HG03039 (cell line): Measurements from ENCODE around the gene WWTR1.
A peak's percentile ranks its signal among the peaks of the same experiment; 100 is the strongest.

Source experiments
- ATAC-seq: cut with Tn5 transposase; IDR thresholded peaks from one replicate; pipeline ENCODE4 v1.9.1; 2021; ENCODE audit warnings: mild to moderate bottlenecking, moderate library complexity; ENCODE audit not compliant: unreplicated experiment

Gene WWTR1

DNA sequence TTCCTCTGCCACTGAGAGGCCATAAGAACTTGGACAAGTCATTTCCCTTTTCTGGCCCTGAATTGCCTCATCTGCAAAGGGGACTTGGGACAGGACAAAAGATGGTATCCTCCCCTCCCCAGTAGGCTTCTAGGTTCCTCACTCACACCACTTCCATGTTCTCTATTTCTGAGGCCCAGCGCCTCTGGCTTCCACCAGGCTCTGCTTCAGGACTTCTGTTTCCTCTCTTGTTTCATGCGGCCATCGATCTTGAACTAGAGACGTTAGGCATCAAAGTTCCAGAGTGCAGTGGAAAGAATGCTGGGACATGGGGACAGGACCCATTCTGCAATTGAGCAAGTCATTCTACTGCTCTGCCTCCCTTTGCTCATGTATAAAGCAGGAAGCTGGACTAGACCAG, 181.6 kb downstream of the WWTR1 start:
- no peak for ATAC-seq

DNA sequence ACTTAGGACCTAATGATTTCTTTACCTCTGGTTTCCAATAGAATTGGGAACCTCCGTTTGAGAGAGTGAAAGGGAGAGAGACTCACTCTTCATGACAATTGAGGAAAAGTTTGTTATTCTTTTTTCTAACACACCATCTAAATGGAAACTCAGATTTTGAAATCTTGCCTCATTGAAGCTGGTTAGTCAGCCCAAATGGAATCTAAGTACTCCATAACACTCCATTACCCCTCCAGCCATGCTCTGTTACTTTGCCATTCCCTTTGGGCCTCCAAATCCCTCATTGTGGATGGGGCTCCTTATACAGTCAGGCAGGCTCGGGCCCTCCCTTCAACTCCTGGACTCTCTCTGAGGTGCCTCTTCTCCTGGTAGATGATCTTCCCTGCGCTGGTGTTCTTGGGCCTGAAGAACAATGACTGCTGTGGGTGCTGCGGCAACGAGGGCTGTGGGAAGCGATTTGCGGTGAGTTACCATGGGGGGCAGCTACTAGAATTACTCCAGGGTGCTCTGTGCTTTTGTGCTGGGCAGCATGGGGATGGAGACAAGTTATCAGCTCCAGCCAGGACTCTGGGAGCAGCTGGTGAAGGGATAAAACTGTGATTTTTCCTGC, 182.3 kb downstream of the WWTR1 start:
- no peak for ATAC-seq

DNA sequence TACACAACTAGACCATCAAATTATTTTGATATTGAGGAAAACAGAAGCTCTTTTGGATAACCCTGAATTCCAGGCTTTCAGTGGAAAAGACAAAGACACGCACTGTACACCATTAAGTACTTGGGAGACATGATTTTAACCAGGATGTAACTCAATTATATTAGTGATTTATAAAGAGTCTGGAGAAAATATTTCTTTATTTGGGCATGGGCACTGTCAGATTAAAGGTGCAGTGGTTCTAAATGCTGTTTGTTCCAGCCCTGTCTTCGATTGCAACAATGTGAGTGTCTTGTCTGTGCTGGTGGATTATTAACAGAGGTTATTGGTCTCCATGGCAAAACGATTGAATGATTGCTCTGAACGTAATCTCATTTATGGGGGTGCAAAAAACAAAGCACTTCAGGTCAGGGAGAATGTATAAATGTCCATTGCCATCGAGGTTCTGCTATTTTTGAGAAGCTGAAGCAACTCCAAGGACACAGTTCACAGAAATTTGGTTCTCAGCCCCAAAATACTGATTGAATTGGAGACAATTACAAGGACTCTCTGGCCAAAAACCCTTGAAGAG, 183.5 kb downstream of the WWTR1 start, which contains the start of gene TM4SF4:
TSS of gene TM4SF4 (plus strand) at position 448 of the 568 bp plus-strand sequence. CDS start 181 bp downstream, outside the sequence.
- no peak for ATAC-seq

DNA sequence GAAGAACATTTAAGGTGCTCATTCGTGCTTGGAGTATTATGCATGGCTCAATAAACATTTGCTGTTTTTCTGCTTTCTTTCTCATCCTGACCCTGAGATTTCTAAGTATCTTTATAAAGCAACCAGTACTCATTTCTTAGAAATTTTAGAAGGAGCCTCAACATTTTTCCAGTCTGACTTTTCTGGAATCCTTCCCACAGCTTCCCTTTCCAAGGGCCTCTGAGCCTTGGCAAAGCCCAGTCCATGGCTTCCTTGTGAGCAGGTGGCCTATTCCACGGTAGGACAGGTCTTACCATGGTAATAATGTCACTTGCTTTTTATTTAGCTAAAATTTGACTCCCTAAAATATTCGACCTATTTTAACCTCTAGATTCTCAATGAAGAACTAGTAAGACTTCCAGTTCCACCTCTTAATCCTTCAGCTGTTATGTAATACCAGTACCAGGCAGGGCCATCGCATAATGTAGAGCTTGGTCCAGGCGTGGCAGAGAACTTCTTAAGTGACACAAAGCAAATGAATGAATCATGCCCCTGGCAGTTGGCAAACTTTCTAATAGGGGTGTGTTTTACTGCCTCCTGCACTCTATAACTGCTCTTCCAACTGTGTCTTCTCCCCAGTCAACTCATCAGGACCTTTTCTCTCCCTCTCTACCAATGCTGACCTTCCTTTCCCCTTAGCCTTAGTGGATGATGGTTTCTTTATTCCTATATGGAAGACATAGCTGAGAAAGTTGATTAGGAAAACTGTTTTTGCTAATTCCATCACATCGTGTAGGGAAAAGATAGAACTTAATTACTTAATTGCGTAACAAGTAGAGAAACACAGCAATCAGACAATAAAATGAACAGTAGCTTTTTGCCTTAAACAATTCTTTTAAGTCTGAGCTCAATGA, 184.2 kb downstream of the WWTR1 start:
- ATAC-seq, result no peak

DNA sequence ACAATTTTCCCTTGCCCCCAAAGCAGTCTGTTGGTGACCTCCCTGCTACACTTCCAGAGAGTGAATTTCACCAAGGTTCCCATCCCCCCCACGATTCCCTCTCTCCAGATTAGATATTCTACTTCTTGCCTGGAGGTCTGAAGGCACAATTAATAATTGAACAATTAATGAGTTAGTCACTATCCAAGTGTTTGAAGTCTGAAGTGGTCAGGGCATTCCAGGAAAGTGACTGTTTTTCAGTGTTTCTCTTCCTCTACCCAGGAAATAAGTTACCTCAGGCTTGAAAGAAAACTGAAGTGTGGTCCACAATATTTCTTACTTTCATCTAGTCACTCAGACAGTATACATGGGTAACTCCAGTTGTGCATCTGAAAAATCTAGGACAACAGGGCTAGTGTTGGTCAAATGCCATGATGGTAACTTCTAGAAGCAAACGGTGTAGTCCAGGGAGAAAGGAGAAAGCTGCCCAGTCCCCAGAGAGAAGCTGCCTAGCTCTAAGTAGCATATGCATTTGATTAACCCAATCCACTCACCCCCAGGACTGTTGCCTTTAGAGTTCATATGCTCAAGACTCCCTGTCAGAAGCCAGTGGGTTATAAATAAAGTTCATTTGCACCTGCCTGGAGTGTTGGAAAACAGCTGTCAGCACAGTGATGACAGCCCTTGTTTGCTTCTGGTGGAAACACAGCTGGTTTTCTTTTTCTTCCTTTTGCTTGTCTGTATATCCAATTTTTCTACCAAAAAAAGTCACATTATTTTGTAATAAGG, 185.6 kb downstream of the WWTR1 start:
- no peak for ATAC-seq

DNA sequence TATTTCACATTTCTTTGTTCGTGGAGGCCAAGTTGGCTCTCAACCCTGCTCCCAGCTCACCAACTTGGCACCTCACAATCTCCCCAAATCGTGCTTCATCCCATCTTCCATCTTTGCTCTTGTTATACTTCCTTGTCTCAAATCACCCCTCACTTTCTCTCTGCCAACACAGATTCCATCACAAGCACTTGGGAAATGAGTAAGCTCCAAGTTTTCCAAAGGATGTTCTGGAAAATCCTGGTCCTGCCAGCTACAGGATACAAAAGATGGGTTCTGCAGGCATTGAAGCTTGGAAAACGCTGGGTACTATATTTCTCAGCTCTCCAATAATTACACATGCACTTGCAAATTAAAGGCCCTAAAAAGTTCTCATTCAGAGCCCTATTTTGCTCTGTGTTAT, 187.4 kb downstream of the WWTR1 start:
- ATAC-seq, result no peak

DNA sequence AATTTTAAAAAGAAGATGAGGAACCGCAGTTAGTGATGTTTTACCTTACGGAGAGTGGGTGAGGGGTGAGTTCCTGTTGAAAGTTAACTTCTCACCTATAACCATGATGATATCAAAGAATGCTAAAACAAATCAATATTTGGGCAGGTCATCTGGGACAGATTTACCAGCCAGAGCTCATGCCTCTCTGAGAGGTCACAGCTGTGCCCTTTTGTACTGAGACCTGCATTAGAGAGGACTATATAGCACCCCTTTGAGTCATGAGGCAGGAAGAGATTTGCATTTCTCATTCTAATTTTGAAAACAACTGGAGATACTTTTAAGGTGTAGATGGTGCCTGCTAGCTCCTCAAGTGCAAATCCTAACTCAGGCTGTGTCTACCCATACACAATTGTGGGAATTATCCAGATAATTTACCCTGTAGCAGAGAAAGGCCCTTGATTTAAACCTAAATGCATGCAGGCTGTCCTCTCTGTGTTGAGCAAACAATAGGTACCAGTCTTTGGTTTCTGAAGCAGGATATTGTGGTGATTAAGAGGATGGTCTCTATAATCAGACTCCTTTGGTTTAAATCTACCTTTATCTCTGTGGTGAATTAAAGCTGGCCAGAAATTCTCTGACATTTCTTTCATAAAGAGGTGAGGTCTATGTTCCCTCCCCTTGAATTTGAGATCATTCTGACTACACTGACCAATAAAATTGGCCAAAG, 189.2 kb downstream of the WWTR1 start:
- ATAC-seq, result peak; percentile 82
